H1 (cell line): ENCODE data around the gene NDP. TPM values are rescaled to one million over a fixed set of nuclear protein-coding genes. Genes with fewer than 3 reads are reported as not detected.

Source experiments
- ATF3 ChIP-seq: IDR thresholded peaks from 2 replicates; pipeline ENCODE4 v1.6.1; 2011; ENCODE audit warnings: low read depth, mild to moderate bottlenecking, low read length; ENCODE audit not compliant: insufficient read depth
- KDM5A ChIP-seq: fragments of 200-600 bp; IDR thresholded peaks from 2 replicates; pipeline ENCODE4 v1.7.1; 2012; ENCODE audit warnings: mild to moderate bottlenecking, low read length, inconsistent platforms, mixed read lengths
- POU5F1 ChIP-seq: IDR thresholded peaks from 2 replicates; pipeline ENCODE4 v1.6.1; 2011; ENCODE audit warnings: low read depth, mild to moderate bottlenecking, low read length, moderate library complexity
- SP1 ChIP-seq: IDR thresholded peaks from 2 replicates; pipeline ENCODE4 v1.6.1; 2011; ENCODE audit warnings: low read depth, low read length
- SP2 ChIP-seq: IDR thresholded peaks from 2 replicates; pipeline ENCODE4 v1.6.1; 2012; ENCODE audit warnings: mild to moderate bottlenecking, low read length, inconsistent platforms
- SP4 ChIP-seq: IDR thresholded peaks from 2 replicates; pipeline ENCODE4 v1.6.1; 2012; ENCODE audit warnings: low read length, inconsistent platforms
- YY1 ChIP-seq: IDR thresholded peaks from 2 replicates; pipeline ENCODE4 v1.6.1; 2011; ENCODE audit warnings: low read depth, mild to moderate bottlenecking, low read length
- polyA plus RNA-seq, 7 experiments: library from polyadenylated mRNA; depleted of rRNA in 3 of 7; stranded (reverse) in 5 of 7; unstranded in 2 of 7; fragments of >200 nt in 5 of 7; fragments of 200-250 nt in 2 of 7; gene quantifications; 1 replicate in 5 of 7; 2 replicates in 1 of 7; 4 replicates in 1 of 7; pipeline versions ENCODE4 v1.2.1 to v1.2.3, GENCODE V29; 2011 to 2013; ENCODE audit warnings: missing spikeins in 2 of 7, mixed read lengths in 2 of 7
- total RNA-seq: library from RNA; stranded (reverse); fragmentation: NEBNext Ultra II Directional; extraction: Animal tissue kit (Norgen Biotek cat#: 25700); gene quantifications from 2 replicates; pipeline ENCODE4 v1.2.1, GENCODE V29; 2021

NDP gene
- total and polyA plus RNA-seq, 2 of the 8 experiments (the other 6 are each of a cell fraction or from before 2014, with no cell fraction given): 0.26 to 0.82 TPM

GRCh38 chrX:43964936-43965335 lies 8.3 kb downstream of the NDP start (continued):
- TF ChIP-seq SP2 (no peak), SP4 (no peak), SP1 (no peak), YY1 (no peak), POU5F1 (no peak), ATF3 (no peak), KDM5A (no peak)
